COLO829 (cell line): ENCODE data around the gene FAM222A.

Experiments used
- DNase-seq: peaks from one replicate; pipeline ENCODE4 v3.0.0; 2012; ENCODE audit warnings: low spot score

FAM222A gene

DNA sequence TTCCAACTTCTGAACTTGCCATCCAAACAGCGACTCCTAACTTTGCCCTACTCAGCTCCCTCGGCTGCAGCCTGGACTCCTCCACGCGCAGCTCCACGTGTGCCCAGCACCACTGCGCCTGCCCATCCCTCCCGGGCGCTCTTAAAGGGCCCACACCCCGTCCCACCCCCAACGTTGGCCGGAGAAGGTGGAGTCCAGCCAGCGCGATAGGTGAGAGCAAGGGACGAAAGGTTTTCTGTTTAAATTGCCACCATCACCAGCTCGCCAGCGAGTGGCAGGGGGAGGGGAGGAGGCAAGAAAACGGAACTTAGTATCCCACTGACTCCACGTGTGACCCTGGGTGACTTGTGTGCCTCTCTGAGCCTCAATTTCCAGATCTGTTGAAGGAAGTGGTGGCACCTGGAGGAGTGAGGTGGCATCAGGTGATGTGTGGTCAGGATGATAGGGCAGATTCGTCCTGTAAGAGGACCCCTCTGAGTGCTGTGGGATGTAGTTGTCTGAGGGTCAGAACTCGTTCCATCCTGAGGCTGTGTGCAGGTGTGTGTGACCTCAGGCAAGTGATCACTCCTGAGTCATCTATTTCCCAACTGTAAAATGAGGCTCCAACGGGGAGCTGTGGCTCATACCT lies 59.9 kb downstream of the FAM222A start:
- DNase-seq = no peak

DNA sequence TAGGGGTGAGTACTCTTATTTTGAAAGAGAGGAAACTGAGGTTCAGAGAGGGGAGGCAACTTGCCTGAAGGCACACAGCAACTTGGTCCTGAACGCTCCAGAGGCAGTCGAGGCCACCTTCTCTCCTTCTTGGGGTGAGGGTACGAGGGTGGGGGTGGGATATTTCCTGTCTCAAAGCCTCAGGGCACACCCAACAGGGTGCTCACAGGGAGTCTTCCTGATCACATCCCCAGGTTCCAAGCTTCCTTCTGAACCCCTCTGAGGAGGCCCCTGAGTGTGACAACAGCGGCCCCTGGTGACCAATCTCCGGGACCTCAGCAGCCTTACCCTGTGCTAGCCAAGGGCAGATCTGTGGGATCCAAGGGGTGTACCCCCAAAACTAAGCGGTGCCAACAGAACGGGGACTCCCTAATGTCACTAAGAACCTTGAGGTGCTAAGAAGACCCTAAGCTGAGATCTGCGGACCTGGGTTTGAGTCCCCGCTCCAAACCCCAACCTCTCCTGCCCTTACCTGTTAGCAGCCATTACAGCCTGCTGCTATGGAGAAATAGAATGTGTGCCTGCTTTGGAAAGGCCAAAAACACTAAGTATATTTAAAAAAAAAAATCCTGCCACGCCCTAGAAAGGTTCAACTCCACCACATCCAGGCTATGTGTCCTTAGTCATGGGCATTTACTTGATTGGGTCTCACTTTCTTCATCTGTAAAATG lies 61.7 kb downstream of the FAM222A start:
- DNase-seq = peak; percentile 65

DNA sequence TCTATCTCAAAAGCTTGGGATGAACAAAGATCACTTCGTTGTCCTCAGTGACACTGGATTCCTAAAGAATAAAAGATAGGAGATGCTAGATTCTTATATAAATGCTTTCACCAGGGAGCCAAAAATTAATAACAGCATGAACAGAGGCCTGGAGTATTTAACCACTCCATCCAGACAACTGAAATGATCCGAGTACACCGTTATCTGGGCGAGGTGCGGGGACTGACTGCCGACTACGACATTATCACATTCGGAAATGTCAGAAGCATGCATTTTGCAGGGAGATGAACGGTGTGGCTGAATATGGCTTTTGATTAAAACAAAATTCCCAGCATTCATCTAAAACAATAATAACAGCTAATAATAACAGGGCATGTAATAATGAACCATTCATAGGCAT lies 63.0 kb downstream of the FAM222A start:
- DNase-seq = no peak

DNA sequence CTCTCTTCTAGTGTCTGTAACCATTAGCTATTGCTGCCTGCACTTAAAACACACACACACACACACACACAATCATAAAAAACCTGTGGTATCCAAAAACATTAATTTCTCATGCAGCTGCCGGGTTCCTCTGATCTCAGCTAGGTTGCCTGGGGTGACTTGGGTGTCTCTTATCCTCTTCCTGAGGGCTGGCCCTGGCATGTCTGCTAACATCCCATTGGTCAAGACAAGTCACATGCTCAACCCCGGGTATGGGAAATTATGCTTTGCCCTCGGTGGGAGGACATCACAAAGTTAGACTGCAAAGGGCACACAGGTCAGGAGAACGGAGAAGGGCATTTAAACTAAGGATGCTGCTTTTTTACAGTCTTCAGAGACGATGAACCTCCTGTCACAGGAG lies 63.9 kb downstream of the FAM222A start:
- peak; percentile 81 for DNase-seq

DNA sequence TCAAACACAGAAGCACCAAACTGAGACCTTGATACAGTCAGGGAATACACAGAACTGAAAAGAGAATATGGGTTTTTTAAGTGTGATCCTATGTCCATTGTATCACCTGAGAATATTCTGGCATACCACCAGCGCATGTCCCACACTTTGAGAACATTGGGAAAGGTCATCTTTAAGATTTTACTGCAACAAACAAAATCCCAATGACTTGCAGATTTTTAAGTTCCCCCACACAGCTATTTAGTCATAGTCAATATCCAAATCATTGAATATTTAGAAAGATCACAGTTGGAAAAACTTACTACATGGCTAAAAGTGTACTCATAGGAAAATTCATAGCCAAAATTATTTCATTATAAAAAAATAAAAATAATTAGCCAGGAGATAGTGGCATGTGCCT lies 65.1 kb downstream of the FAM222A start:
- no peak for DNase-seq

DNA sequence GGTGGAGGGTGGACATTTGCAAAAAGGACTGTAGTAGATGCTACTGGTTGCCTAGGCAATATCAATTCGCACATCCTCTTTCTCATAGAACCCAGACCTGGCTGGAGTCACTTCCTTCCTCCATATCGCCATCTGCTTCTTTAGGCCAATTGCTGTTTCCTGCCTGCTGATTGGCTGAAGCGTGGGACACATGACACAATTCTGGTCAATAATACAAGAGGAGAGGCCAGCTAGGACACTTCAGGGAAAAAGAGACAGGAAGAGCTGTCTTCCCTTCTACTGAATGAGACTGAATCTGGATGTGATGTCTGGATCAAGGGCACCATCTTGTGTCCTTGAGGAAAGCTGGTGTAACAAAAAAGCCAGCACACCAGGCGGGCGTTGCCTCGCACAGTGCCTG lies 65.8 kb downstream of the FAM222A start:
- peak; percentile 34 for DNase-seq

DNA sequence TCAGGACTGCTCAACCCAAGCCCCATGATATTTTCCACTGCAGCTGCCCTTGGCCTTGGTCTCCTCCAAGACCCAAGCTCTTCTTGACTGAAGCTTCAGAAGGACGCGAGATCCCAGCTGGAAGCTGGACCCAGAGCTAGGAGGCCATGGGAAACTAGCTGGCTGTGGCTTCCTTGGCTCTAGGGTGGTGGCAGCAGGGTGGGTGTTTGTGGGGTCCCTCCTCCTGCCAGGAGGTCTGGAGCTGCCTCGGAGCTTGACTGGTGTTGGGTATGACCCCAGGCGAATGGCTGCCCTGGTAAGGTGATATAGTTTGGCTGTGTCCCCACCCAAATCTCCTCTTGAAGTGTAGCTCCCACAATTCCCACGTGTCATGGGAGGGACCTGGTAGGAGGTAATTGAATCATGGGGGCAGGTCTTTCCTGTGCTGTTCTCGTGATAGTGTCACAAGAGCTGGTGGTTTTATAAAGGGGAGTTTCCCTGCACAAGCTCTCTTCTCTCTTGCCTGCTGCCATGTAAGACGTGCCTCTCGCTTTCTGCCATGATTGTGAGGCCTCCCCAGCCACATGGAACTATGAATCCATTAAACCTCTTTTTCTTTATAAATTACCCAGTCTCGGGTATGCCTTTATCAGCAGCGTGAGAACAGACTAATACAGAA lies 68.2 kb downstream of the FAM222A start:
- DNase-seq = no peak

DNA sequence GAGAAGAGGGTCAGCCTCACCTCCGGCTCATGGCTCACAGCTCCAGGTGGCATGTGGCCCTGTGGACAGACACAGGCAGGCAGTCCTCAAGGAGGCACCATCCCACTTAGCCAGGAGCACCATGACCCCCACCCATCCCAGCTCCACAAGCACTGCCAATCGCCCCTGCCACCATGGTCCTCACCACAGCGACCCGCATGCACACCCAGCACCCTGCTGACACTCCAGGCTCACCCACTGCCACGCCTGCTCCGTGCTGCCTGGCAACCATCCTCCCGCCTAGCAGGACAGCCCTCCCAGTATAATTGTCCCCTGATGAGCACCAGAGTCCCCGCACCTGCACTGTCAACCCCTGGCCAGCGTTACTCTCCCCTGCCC lies 68.7 kb downstream of the FAM222A start:
- DNase-seq = no peak

DNA sequence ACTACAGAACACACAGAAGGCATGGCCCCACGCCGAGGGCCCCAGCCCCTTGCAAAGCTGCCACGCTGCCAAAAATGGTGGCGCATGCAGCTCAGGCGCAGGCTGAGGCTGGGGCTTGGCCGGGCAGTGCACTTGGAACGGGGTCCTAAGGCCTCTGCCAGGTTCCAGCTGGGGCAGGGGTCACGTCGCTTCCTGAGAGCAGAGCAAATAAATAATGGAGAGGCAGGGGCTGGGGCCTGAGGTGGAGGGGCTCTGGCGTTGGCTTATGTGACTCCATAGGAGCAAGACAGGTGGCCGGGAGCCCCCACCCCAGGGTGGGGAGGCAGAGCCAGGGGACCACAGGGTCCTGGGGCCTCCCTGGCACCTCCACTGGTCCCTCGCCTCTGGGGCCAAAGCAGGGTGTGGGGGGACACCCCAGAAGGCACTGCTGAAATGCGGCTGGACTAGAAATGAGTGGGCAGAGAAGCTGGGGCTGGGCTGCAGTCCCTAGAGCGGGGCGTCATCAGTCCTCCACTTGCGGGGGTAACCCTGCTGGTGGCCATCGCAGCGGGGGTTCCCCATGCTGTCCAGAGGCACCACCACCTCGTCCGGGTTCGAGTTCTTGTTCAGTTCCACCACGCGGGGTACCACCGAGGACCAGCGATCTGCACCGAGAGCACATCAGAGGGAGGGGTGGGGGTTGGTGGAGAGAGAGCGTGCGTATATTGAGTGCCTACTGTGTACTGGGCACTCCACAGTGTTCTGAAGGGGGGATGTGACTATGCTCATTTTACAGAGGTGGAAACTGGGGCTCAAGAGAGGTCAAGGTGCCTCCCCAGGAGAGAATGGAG lies 69.7 kb downstream of the FAM222A start:
- DNase-seq = no peak

DNA sequence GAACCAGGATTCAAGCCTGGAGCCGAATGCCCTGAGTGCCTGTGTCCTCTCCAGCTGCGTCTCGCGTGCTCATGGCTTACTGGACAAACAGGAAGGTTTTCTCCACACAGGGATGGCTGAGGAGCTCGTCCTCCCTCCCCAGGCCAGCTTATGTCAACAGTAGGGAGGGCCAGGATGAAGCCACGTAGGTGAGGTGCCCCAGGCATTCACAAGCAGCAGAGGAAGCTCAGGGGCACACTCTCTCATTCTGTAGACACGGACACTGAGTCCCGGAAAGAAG lies 70.3 kb downstream of the FAM222A start:
- DNase-seq = no peak

DNA sequence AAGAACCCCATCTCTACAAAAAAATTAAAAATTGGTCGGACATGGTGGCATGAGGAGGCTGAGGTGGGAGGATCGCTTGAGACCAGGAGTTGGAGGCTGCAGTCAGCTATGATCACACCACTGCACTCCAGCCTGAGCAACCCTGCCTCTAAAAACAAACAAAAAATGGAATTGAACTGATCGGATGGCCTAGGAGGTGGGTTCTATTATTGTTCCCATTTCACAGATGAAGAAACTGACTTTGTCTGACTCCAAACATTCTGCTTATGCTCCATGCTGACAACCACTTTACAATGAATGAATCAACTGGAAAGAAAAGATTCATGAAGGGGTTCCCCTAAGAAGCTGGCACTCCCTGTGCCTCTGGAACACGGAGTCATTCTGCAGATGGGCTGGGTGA lies 72.2 kb downstream of the FAM222A start:
- DNase-seq = no peak

DNA sequence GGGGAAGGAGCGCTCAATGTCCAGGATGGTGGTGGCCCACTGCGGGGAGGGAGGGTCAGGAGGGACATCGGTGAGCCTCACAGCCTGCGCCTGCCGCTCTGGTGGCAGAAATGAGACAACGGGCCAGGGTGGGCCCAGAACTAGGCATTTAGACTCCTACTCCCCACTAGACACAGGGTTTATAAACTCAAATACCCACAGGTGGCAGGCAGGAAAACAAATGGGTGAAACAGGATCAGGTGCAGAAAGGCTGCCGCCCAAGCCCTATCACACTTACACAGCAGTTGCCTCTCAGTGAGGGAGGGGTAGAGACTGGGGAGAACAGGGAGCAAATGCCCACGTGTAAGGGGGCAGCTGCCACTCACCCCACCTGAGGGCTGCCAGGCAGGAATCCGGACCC lies 73.2 kb downstream of the FAM222A start:
- DNase-seq = no peak

DNA sequence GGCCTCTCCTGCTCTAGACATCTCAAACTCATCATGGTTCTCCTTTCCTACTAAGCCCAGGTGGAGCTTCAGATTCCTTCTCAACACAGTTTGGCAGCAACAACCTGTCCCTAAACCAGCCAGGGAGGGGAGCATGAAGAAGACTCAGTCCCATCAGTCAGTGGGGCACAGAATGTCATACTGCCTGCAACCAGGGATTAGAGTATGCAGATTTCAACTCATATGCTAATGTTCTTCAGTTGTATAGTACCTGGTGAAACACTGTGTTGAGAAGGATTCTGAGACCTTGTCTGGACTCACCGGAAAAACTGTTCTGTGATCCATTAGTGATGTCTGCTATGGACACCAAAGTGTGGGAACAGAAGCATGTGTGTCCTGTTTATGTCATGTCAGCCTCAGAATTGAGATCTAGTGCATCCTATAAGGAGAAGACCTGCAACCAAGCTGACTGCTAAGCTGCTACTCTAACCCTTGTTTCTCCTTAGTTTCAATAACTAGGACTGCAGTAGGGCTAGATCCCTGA lies 76.0 kb downstream of the FAM222A start:
- no peak for DNase-seq

DNA sequence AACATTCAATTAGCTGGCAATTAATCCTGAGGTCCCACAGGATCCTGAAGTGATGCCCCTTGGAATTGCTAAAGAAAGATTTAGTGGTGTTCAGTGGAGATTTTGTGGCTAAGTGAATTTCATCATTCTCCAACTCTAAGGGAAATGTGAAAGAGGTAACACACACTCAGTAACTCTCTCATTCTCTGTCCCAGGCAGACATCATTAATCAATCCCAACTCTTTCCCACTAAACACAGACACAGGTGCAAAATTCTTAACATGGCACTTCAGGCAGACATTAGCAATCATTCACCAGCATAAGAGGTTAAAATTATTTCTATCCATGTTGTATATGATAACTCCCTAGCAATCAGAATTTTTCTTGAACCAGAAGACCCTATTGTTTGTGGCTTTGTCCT lies 79.4 kb downstream of the FAM222A start:
- no peak for DNase-seq

DNA sequence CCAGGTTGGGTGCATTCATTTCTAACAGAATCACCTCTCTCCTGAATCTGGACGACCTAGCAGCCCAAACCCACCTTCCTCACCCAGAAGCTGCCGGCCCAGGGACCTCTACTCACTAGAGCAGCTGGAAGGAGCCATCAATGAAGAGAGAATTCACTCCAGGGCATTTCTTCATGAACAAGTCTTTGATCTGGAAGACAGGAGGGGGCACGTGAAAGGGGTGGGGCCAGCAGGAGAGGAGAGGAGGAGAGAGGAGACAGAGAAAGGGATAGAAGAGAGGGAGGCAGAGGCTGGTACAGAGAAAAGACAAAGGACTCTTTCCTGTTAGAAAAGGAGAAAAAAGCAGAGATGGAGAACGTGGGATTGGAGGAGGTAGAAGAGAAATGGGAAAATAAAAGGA lies 79.8 kb downstream of the FAM222A start:
- no peak for DNase-seq

DNA sequence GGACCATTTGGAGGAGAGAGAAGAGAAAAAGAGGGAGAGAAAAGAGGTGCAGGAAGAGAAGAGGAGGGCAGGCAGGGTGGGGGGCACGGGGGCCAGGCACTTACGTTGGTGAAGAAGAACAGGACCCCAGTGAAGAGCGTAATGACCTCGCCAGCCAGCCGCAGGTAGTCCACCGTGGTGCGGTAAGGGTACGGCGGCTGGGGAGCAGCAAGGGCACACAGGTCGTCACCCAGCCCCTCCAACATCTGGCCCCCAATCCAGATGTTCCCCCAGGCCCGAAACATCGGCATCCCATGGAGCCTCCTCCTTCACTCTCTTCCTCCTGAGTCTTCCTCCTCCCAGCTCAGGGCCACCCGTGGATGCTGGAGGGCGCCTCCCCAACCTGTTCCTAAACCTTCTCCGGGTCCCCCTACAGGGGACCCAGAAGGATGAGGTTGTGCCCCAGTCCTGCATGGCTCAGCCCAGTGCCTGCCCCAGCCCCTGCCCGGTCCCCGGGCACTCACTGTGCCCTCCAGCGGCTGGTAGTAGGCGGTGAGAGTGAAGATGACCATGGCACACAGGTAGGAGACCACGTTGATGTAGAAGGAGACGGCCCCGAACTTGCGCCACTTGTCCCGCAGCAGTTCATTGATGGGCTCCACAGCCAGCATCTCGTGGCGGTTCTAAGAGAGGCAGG lies 80.3 kb downstream of the FAM222A start:
- no peak for DNase-seq

DNA sequence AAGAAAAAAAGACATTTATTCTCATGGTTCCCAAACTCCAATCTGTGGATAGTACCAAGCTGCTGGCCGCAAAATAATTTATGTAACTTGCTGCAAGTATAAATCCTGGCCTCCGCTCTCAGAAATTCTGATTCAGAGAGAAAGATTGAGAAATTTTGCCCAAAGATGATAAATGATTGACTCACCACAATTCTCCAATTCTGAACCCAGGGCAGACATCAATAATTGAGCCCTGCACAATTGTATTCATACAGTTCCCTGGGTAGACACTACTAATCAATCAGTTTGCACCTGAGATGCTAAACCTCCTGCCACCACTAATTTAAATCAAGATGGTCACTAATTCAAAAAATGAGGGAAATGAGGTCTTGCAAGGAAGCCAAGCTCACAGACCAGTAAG lies 81.4 kb downstream of the FAM222A start:
- no peak for DNase-seq

DNA sequence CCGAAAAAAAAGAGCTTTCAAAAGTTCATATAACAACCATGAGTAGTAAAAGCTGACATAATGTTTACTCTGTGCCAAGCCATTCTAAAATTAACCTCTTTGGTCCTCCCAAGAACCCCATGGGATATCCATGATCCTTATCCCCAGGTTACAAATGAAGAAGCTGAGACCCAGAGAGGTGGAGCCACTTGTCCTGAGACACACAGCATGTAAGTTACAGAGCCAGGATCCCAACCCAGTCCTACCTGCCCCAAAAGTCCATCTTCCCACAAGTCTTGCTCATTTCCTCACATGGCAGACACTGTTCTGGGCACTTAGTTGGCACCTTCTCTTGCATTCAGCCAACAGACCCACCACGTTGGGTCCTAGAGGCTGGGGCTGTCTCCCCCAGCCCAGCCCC lies 82.4 kb downstream of the FAM222A start:
- DNase-seq = no peak

DNA sequence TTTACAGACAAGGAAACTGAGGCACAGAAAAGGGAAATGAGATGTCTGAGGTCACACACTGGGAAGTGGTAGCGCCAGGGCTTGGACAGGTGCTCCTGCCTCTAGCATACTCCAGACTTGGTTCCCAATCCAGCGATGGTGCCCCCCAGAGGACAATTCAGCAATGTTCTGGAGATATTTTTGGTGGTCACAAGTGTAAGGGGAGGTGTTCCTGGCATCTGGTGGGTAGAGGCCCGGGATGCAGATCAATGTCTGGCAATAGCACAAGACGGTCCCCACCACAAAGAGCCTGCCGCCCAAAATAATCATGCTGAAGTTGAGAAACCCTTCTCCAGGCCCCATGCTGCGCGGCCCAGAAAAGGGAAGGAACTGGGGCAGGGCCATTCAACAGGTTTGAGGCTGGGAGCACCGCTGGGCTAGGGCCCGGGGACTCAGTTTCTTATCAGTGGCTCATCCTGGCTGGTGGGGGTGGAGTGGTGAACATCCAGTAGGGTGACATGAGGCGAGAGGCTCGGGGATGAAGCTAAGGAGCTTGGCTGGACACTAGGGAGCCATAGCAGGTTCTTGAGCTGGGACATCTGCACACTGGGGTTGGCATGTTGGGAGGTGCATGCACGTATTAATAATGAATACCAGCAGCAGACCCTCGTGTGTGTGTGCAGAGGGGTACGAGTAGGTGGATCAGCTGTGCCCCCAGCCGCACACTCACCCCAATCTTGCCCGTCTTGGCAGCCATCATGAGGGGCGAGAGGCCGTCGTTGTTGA lies 84.5 kb downstream of the FAM222A start:
- DNase-seq = no peak

DNA sequence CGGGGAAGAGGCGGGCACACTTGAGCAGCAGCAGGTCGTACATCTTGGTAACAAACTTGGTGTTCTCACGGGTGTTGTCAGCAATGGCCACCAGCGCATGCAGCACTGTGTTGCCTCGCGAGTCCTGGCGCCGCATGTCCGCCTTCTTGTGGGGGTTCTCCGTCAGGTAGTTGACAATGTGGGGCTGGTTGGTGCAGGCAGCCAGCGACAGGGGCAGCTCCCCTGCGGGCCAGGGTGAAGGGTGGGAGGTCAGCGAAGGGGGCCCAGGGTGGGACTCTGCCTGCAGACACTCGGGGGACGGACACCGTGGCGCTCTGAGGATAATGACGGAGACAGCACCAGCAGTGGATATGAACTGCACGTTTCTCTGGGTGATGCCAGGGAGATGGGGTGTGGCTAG lies 85.1 kb downstream of the FAM222A start:
- no peak for DNase-seq

DNA sequence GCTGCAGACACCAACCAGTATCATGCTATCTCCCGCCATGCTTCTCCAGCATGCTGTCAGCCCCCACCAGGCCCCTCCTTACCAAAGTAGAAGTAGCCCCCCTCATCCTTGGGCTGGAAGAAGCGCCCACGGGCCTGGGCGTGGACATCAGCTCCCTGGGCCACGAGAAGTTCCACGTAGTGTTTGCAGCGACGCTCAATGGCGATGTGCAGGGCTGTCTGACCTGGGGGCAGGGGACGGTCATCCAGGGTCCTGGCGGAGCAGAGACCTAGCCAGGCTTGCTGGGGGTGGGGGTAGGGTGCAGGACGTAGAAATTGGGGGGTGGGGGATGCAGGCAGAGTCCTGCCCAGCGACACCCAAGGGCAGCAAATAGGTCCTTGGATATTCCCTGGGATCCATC lies 86.9 kb downstream of the FAM222A start:
- no peak for DNase-seq
